BLaER1 (cell line): ENCODE data around the gene MAD2L2.
A peak's percentile ranks its signal among the peaks of the same experiment; 100 is the strongest.
"Not testable (repeated sequence)": the region's sequence is repeated elsewhere in the genome, so short reads cannot be mapped to it uniquely, and the experiment has no call there.

Experiments
- H3K27ac ChIP-seq: shearing (Covaris generic); formaldehyde crosslinking; 2 replicates; pipeline ENCODE4 v1.8.1; 2022
- H3K27me3 ChIP-seq: shearing (Covaris generic); formaldehyde crosslinking; 2 replicates; pipeline ENCODE4 v1.8.1; 2022
- H3K36me3 ChIP-seq: shearing (Covaris generic); formaldehyde crosslinking; 2 replicates; pipeline ENCODE4 v1.8.1; 2022
- H3K4me1 ChIP-seq: shearing (Covaris generic); formaldehyde crosslinking; 2 replicates; pipeline ENCODE4 v1.8.1; 2022
- H3K4me2 ChIP-seq: shearing (Covaris generic); formaldehyde crosslinking; 2 replicates; pipeline ENCODE4 v1.8.1; 2022
- H3K4me3 ChIP-seq: shearing (Covaris generic); formaldehyde crosslinking; 2 replicates; pipeline ENCODE4 v1.8.1; 2022
- H3K9ac ChIP-seq: shearing (Covaris generic); formaldehyde crosslinking; 2 replicates; pipeline ENCODE4 v1.8.1; 2022
- H3K9me3 ChIP-seq: shearing (Covaris generic); formaldehyde crosslinking; 2 replicates; pipeline ENCODE4 v1.8.1; 2022
- H4K20me1 ChIP-seq: shearing (Covaris generic); formaldehyde crosslinking; 2 replicates; pipeline ENCODE4 v1.8.1; 2022
- Cebpa-rat ChIP-seq: shearing (Covaris generic); IDR thresholded peaks from 2 replicates; pipeline ENCODE4 v1.8.1; 2022

The MAD2L2 gene

GRCh38 chr1:11649624-11650330 lies 31.2 kb downstream of the MAD2L2 start:
- Histone ChIP-seq H3K4me1 (peaks cover 35% of the 10 kb centered on the region), H3K4me3 (no peak overlapping the region), H3K4me2 (peak overlapping the region; percentile 65), H4K20me1 (peaks cover 5% of the 10 kb centered on the region; the same call in 1 of the 2 replicates), H3K36me3 (no peaks in the 10 kb centered on the region), H3K27ac (no peak overlapping the region), H3K9ac (no peak overlapping the region), H3K9me3 (no peaks in the 10 kb centered on the region), H3K27me3 (peaks cover 44% of the 10 kb centered on the region)
- no peak for TF ChIP-seq Cebpa-rat

GRCh38 chr1:11649237-11649623 lies 31.7 kb downstream of the MAD2L2 start:
- H3K9ac ChIP-seq = no peak overlapping the region
- no peaks in the 10 kb centered on the region for H3K36me3 ChIP-seq
- peaks cover 35% of the 10 kb centered on the region for H3K4me1 ChIP-seq
- TF ChIP-seq Cebpa-rat = no peak
- H3K9me3 ChIP-seq = no peaks in the 10 kb centered on the region
- peaks cover 5% of the 10 kb centered on the region; the same call in 1 of the 2 replicates for H4K20me1 ChIP-seq
- no peak overlapping the region for H3K4me3 ChIP-seq
- no peak overlapping the region for H3K27ac ChIP-seq
- no peak overlapping the region for H3K4me2 ChIP-seq
- peaks cover 41% of the 10 kb centered on the region for H3K27me3 ChIP-seq

GRCh38 chr1:11648732-11649158 lies 32.2 kb downstream of the MAD2L2 start:
- Histone ChIP-seq H3K9ac (no peak overlapping the region), H3K4me2 (no peak overlapping the region), H4K20me1 (peaks cover 2% of the 10 kb centered on the region; the same call in 1 of the 2 replicates), H3K27me3 (peaks cover 36% of the 10 kb centered on the region), H3K9me3 (no peaks in the 10 kb centered on the region), H3K4me1 (peaks cover 30% of the 10 kb centered on the region), H3K4me3 (no peak overlapping the region), H3K36me3 (no peaks in the 10 kb centered on the region), H3K27ac (no peak overlapping the region)
- TF ChIP-seq Cebpa-rat = no peak

- H3K27me3 ChIP-seq = peaks cover 33% of the 10 kb centered on the region
- no peaks in the 10 kb centered on the region for H3K36me3 ChIP-seq
- TF ChIP-seq Cebpa-rat = no peak
- H3K27ac ChIP-seq = no peak overlapping the region
- H4K20me1 ChIP-seq = no peaks in the 10 kb centered on the region
- no peaks in the 10 kb centered on the region for H3K9me3 ChIP-seq
- no peak overlapping the region for H3K4me2 ChIP-seq
- no peak overlapping the region for H3K9ac ChIP-seq
- H3K4me3 ChIP-seq = no peak overlapping the region
- peaks cover 27% of the 10 kb centered on the region for H3K4me1 ChIP-seq
Observed at GRCh38 chr1:11648039-11648438, 32.9 kb downstream of the MAD2L2 start.

- H4K20me1 ChIP-seq = no peaks in the 10 kb centered on the region
- no peak for TF ChIP-seq Cebpa-rat
Observed at GRCh38 chr1:11647333-11647732, 33.6 kb downstream of the MAD2L2 start.

GRCh38 chr1:11646317-11646716 lies 34.6 kb downstream of the MAD2L2 start:
- Histone ChIP-seq H3K4me1 (peaks cover 21% of the 10 kb centered on the region), H3K4me2 (no peak overlapping the region), H3K27me3 (peaks cover 19% of the 10 kb centered on the region), H4K20me1 (no peaks in the 10 kb centered on the region), H3K27ac (no peak overlapping the region), H3K4me3 (no peak overlapping the region), H3K36me3 (no peaks in the 10 kb centered on the region), H3K9ac (no peak overlapping the region), H3K9me3 (no peaks in the 10 kb centered on the region)
- TF ChIP-seq Cebpa-rat = no peak

More at GRCh38 chr1:11647333-11647732, 33.6 kb downstream of the MAD2L2 start:
- Histone ChIP-seq H3K27ac (no peak overlapping the region), H3K4me2 (no peak overlapping the region), H3K4me1 (peaks cover 19% of the 10 kb centered on the region), H3K4me3 (no peak overlapping the region), H3K9ac (no peak overlapping the region), H3K36me3 (no peaks in the 10 kb centered on the region), H3K27me3 (peaks cover 29% of the 10 kb centered on the region), H3K9me3 (no peaks in the 10 kb centered on the region)

GRCh38 chr1:11645670-11646265 lies 35.2 kb downstream of the MAD2L2 start:
- no peak for TF ChIP-seq Cebpa-rat
- Histone ChIP-seq H3K9me3 (no peaks in the 10 kb centered on the region), H3K4me1 (peaks cover 25% of the 10 kb centered on the region), H4K20me1 (no peaks in the 10 kb centered on the region), H3K27ac (no peak overlapping the region), H3K9ac (no peak overlapping the region), H3K4me2 (no peak overlapping the region), H3K27me3 (peaks cover 13% of the 10 kb centered on the region), H3K4me3 (no peak overlapping the region), H3K36me3 (no peaks in the 10 kb centered on the region)

GRCh38 chr1:11645270-11645669 lies 35.7 kb downstream of the MAD2L2 start:
- no peak for TF ChIP-seq Cebpa-rat

GRCh38 chr1:11643782-11644181 lies 37.2 kb downstream of the MAD2L2 start:
- Histone ChIP-seq H3K27me3 (no peaks in the 10 kb centered on the region), H3K36me3 (no peaks in the 10 kb centered on the region), H3K4me1 (peaks cover 27% of the 10 kb centered on the region), H3K9me3 (no peaks in the 10 kb centered on the region), H3K4me2 (no peak overlapping the region), H3K4me3 (no peak overlapping the region), H3K9ac (no peak overlapping the region), H3K27ac (no peak overlapping the region), H4K20me1 (no peaks in the 10 kb centered on the region)
- TF ChIP-seq Cebpa-rat = no peak

More at GRCh38 chr1:11645270-11645669, 35.7 kb downstream of the MAD2L2 start:
- H3K4me1 ChIP-seq = peaks cover 25% of the 10 kb centered on the region
- H3K9ac ChIP-seq = no peak overlapping the region
- H3K4me3 ChIP-seq = no peak overlapping the region
- H3K27me3 ChIP-seq = peaks cover 8% of the 10 kb centered on the region
- no peak overlapping the region for H3K4me2 ChIP-seq
- H3K36me3 ChIP-seq = no peaks in the 10 kb centered on the region
- H3K9me3 ChIP-seq = no peaks in the 10 kb centered on the region
- no peak overlapping the region for H3K27ac ChIP-seq
- no peaks in the 10 kb centered on the region for H4K20me1 ChIP-seq

- Histone ChIP-seq H3K4me1 (peaks cover 27% of the 10 kb centered on the region), H3K4me2 (0 out of 2 replicates have a peak overlapping the region, but pooled peaks have one; percentile 77)
- H3K9ac ChIP-seq, H4K20me1 ChIP-seq, H3K36me3 ChIP-seq, H3K27me3 ChIP-seq, H3K4me3 ChIP-seq, H3K9me3 ChIP-seq, H3K27ac ChIP-seq: not testable (repeated sequence)
Observed at GRCh38 chr1:11642418-11643017, 38.4 kb downstream of the MAD2L2 start.
